CD4-positive, alpha-beta T cell treated with Interleukin-6 at 100 ng/mL for 8 hours (primary cell): ENCODE results near the gene LPAR3.

Experiments used
- DNase-seq: peaks from one replicate; pipeline ENCODE4 v3.0.0-alpha.2; 2020; ENCODE audit warnings: mixed read lengths, low spot score

Gene LPAR3

GRCh38 chr1:84857906-84858305 is 35.1 kb downstream of the LPAR3 start:
- no peak for DNase-seq

GRCh38 chr1:84856726-84857270 is 36.2 kb downstream of the LPAR3 start:
- DNase-seq: no peak

GRCh38 chr1:84855691-84856630 is 37.0 kb downstream of the LPAR3 start:
- no peak for DNase-seq

GRCh38 chr1:84855168-84855567 is 37.8 kb downstream of the LPAR3 start:
- no peak for DNase-seq

GRCh38 chr1:84853741-84854721 is 39.0 kb downstream of the LPAR3 start:
- peak; percentile 72 for DNase-seq

GRCh38 chr1:84851839-84852238 is 41.2 kb downstream of the LPAR3 start:
- no peak for DNase-seq

- no peak for DNase-seq
These were observed 43.5 kb downstream of the LPAR3 start for GRCh38 chr1:84849357-84849975.

GRCh38 chr1:84847253-84848250 is 45.5 kb downstream of the LPAR3 start:
- peak; percentile 27 for DNase-seq

GRCh38 chr1:84846387-84846786 is 46.6 kb downstream of the LPAR3 start:
- DNase-seq: no peak

GRCh38 chr1:84845357-84845756 is 47.6 kb downstream of the LPAR3 start:
- no peak for DNase-seq

GRCh38 chr1:84844094-84844493 is 48.9 kb downstream of the LPAR3 start:
- no peak for DNase-seq

- no peak for DNase-seq
These were observed 50.2 kb downstream of the LPAR3 start for GRCh38 chr1:84842748-84843231.

GRCh38 chr1:84841971-84842370 is 51.0 kb downstream of the LPAR3 start:
- DNase-seq: no peak

- no peak for DNase-seq
These were observed 52.7 kb downstream of the LPAR3 start for GRCh38 chr1:84840346-84840745.

- no peak for DNase-seq
These were observed 53.5 kb downstream of the LPAR3 start for GRCh38 chr1:84839544-84839943.

GRCh38 chr1:84836145-84836544 is 56.9 kb downstream of the LPAR3 start:
- no peak for DNase-seq

- no peak for DNase-seq
These were observed 57.8 kb downstream of the LPAR3 start for GRCh38 chr1:84835169-84835568.

- no peak for DNase-seq
These were observed 58.5 kb downstream of the LPAR3 start for GRCh38 chr1:84834419-84835064.

- no peak for DNase-seq
These were observed 59.8 kb downstream of the LPAR3 start for GRCh38 chr1:84833194-84833593.

GRCh38 chr1:84830136-84830535 is 62.9 kb downstream of the LPAR3 start:
- DNase-seq: no peak
